ENCODE data around the gene WNT8A.

DNA sequence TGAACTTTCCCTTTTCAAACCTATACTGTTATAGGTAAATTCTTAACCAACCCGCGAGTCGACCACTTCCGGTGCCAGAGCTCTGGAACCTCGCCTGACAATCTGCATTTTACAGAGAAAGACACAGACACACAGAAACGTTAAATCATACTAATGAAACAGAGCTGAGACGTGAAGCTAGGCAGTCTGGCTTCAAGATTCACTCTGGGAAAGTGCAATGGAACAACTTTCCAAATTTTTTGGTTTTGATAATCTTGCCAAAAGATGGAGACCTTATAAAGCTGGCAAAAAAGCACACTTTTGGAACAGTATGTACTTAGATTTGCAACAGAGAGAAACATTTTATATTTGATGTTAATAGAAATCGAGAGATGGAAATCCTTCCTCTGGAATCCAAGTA is 15.9 kb upstream of the WNT8A start:
- TF ChIP-seq, protein P1, sequence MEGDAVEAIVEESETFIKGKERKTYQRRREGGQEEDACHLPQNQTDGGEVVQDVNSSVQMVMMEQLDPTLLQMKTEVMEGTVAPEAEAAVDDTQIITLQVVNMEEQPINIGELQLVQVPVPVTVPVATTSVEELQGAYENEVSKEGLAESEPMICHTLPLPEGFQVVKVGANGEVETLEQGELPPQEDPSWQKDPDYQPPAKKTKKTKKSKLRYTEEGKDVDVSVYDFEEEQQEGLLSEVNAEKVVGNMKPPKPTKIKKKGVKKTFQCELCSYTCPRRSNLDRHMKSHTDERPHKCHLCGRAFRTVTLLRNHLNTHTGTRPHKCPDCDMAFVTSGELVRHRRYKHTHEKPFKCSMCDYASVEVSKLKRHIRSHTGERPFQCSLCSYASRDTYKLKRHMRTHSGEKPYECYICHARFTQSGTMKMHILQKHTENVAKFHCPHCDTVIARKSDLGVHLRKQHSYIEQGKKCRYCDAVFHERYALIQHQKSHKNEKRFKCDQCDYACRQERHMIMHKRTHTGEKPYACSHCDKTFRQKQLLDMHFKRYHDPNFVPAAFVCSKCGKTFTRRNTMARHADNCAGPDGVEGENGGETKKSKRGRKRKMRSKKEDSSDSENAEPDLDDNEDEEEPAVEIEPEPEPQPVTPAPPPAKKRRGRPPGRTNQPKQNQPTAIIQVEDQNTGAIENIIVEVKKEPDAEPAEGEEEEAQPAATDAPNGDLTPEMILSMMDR (CRISPR knock-in tag; IDR thresholded peaks at IDR 0.05), result no peak
- TF ChIP-seq ZBTB38 (CRISPR knock-in tag; IDR thresholded peaks at IDR 0.05), result no peak
- no peak for TF ChIP-seq MED8 (CRISPR knock-in tag; IDR thresholded peaks at IDR 0.05; ENCODE audit: insufficient replicate concordance)
- TF ChIP-seq RFX5 (IDR thresholded peaks at IDR 0.05; ENCODE audit: low read depth, low read length), result no peak
- TF ChIP-seq ZNF781 (CRISPR knock-in tag; IDR thresholded peaks at IDR 0.05; ENCODE audit: borderline replicate concordance, not compliant biosample characterization), result no peak
- TF ChIP-seq, protein P2, sequence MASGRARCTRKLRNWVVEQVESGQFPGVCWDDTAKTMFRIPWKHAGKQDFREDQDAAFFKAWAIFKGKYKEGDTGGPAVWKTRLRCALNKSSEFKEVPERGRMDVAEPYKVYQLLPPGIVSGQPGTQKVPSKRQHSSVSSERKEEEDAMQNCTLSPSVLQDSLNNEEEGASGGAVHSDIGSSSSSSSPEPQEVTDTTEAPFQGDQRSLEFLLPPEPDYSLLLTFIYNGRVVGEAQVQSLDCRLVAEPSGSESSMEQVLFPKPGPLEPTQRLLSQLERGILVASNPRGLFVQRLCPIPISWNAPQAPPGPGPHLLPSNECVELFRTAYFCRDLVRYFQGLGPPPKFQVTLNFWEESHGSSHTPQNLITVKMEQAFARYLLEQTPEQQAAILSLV (CRISPR knock-in tag; IDR thresholded peaks at IDR 0.05; ENCODE audit: borderline replicate concordance), result no peak
- TF ChIP-seq POLR2A (IDR thresholded peaks at IDR 0.05; ENCODE audit: insufficient read depth in 1 of 2, low read depth in 2 of 2, low read length in 2 of 2), result no peak
- TF ChIP-seq CHD4 (IDR thresholded peaks at IDR 0.05; ENCODE audit: borderline replicate concordance, low read length), result no peak
- TF ChIP-seq POLR2AphosphoS2 (IDR thresholded peaks at IDR 0.05; ENCODE audit: low read depth, low read length), result no peak
- TF ChIP-seq NR2C2 (CRISPR knock-in tag; IDR thresholded peaks at IDR 0.05; ENCODE audit: borderline replicate concordance), result no peak
- no peak for TF ChIP-seq FOXM1 (CRISPR knock-in tag; IDR thresholded peaks at IDR 0.05)
